B cell (primary cell): ENCODE measurements around the gene RNF126. TPM values are rescaled to one million over a fixed set of nuclear protein-coding genes. Genes with fewer than 3 reads are reported as not detected.

ENCODE experiments used
- ATAC-seq: fragments of 200-7000 bp; cut with Tn5 transposase; one replicate; pipeline ENCODE4 v1.10.0; 2021; ENCODE audit warnings: low read depth, mild to moderate bottlenecking, moderate number of reproducible peaks, moderate library complexity
- CTCF ChIA-PET: fragments of 350-600 bp; sonication (Branson Sonifier 250); formaldehyde crosslinking; loops from one replicate; lab custom pipeline; 2021; ENCODE audit warnings: antibody characterized with exemption, inconsistent platforms; lab: Charles Lee
- POLR2A ChIA-PET: fragments of 350-600 bp; sonication (Branson Sonifier 250); formaldehyde crosslinking; loops from one replicate; lab custom pipeline; 2021; ENCODE audit warnings: antibody characterized with exemption; lab: Charles Lee
- DNase-seq: peaks from one replicate; pipeline ENCODE4 v3.0.0; 2013
- H2AFZ ChIP-seq: 2 replicates; pipeline ENCODE4 v1.6.1; 2012; ENCODE audit warnings: mild to moderate bottlenecking, low read depth, low read length; ENCODE audit not compliant: insufficient read depth, poor library complexity, severe bottlenecking
- H3K27ac ChIP-seq, 2 donors: 1 replicate in 1 of 2; 2 replicates in 1 of 2; pipeline ENCODE4 v1.5.1; 2012 to 2013; ENCODE audit warnings: low read length in 2 of 2, mild to moderate bottlenecking in 2 of 2, moderate library complexity in 1 of 2
- H3K27me3 ChIP-seq, 4 experiments: fragments of 200-600 bp in 1 of 4; sonication (generic) in 1 of 4; replicated peaks in 1 of 4; 1 replicate in 2 of 4; 2 replicates in 2 of 4; pipeline versions ENCODE4 v1.6.1 to v1.7.0; 2013 to 2016; ENCODE audit warnings: low read length in 3 of 4, mild to moderate bottlenecking in 2 of 4, mixed read lengths in 1 of 4, moderate library complexity in 1 of 4; ENCODE audit not compliant: insufficient read depth in 4 of 4, control insufficient read depth in 3 of 4; ENCODE audit errors: control extremely low read depth in 1 of 4
- H3K36me3 ChIP-seq, 2 experiments: replicated peaks in 1 of 2; 1 replicate in 1 of 2; 2 replicates in 1 of 2; pipeline versions ENCODE4 v1.6.1 to v1.7.1; 2013; ENCODE audit warnings: low read length in 1 of 2; ENCODE audit not compliant: insufficient read depth in 2 of 2, control insufficient read depth in 1 of 2; ENCODE audit errors: control extremely low read depth in 1 of 2, extremely low read depth in 1 of 2
- H3K4me1 ChIP-seq, 2 donors: fragments of 200-600 bp in 1 of 2; sonication (generic) in 1 of 2; 1 replicate in 1 of 2; 2 replicates in 1 of 2; pipeline versions ENCODE4 v1.5.1 to v1.6.1; 2013 to 2017; ENCODE audit warnings: low read length in 2 of 2; ENCODE audit not compliant: control insufficient read depth in 2 of 2, insufficient read depth in 2 of 2
- H3K4me2 ChIP-seq: replicated peaks from 2 replicates; pipeline ENCODE3; 2012; ENCODE audit warnings: mild to moderate bottlenecking, low read depth, low read length; ENCODE audit not compliant: poor library complexity, severe bottlenecking
- H3K4me3 ChIP-seq, 5 experiments: fragments of 200-600 bp in 1 of 5; sonication (generic) in 1 of 5; 1 replicate in 3 of 5; 2 replicates in 2 of 5; pipeline versions ENCODE4 v1.5.1 to v1.7.0; 2011 to 2016; ENCODE audit warnings: low read length in 4 of 5, mild to moderate bottlenecking in 4 of 5, low read depth in 2 of 5, control low read depth in 1 of 5, moderate library complexity in 1 of 5; ENCODE audit not compliant: insufficient read depth in 1 of 5; ENCODE audit errors: control extremely low read depth in 1 of 5, extremely low read depth in 1 of 5
- H3K79me2 ChIP-seq: fragments of 200-600 bp; sonication (generic); one replicate; pipeline ENCODE4 v1.6.0; 2016; ENCODE audit warnings: low read length; ENCODE audit not compliant: control insufficient read depth, insufficient read depth
- H3K9ac ChIP-seq: fragments of 200-600 bp; sonication (generic); 2 replicates; pipeline ENCODE4 v1.6.1; 2017; ENCODE audit warnings: mild to moderate bottlenecking, low read length, moderate library complexity
- H3K9me3 ChIP-seq, 3 donors: one replicate each; pipeline versions ENCODE4 v1.6.1 to v1.7.1; 2013; ENCODE audit warnings: low read length in 2 of 3; ENCODE audit not compliant: control insufficient read depth in 2 of 3, insufficient read depth in 1 of 3; ENCODE audit errors: control extremely low read depth in 1 of 3
- H4K20me1 ChIP-seq: 2 replicates; pipeline ENCODE4 v1.6.0; 2012; ENCODE audit warnings: mild to moderate bottlenecking, low read length; ENCODE audit not compliant: insufficient read depth, control insufficient read depth, poor library complexity, severe bottlenecking
- H3K27ac Mint-ChIP-seq: one replicate; pipeline ENCODE4 v1.8.0; 2021; ENCODE audit warnings: mixed read lengths
- H3K27me3 Mint-ChIP-seq: one replicate; pipeline ENCODE4 v1.8.0; 2021; ENCODE audit warnings: mixed read lengths
- H3K4me1 Mint-ChIP-seq: one replicate; pipeline ENCODE4 v1.8.0; 2021; ENCODE audit warnings: mixed read lengths
- H3K4me3 Mint-ChIP-seq: one replicate; pipeline ENCODE4 v1.8.0; 2021; ENCODE audit warnings: mixed read lengths
- H3K9me3 Mint-ChIP-seq: one replicate; pipeline ENCODE4 v1.8.0; 2022; ENCODE audit warnings: mixed read lengths; ENCODE audit not compliant: insufficient read depth
- EZH2 ChIP-seq: IDR thresholded peaks from 2 replicates; pipeline ENCODE4 v1.6.1; 2012; ENCODE audit warnings: borderline replicate concordance, low read depth, mild to moderate bottlenecking, moderate library complexity, low read length; ENCODE audit not compliant: insufficient read depth, poor library complexity, severe bottlenecking
- WGBS: methylation state at CpG from one replicate; pipeline ENCODE4 v1.1.5; 2013; ENCODE audit warnings: missing lambda C conversion rate; ENCODE audit not compliant: insufficient coverage; 5-methylcytosine and 5-hydroxymethylcytosine counted together
- intact Hi-C: fragments of 100-400 bp; cut with micrococcal nuclease; formaldehyde crosslinking; loops from one replicate; pipeline ENCODE4 v1.10.0; 2022
- polyA plus RNA-seq: library from polyadenylated mRNA; depleted of rRNA; stranded (reverse); fragments of >200 nt; gene quantifications from 2 replicates; pipeline ENCODE4 v1.2.3, GENCODE V29; 2012
- total RNA-seq, 2 donors: library from RNA; stranded (reverse); fragments of 120-200 nt in 1 of 2; gene quantifications; 1 replicate in 1 of 2; 2 replicates in 1 of 2; pipeline versions ENCODE4 v1.2.3 to v1.2.4, GENCODE V29; 2013 to 2022
- TF ChIP-seq, protein P1 (sequence below): fragments of 200-600 bp; IDR thresholded peaks from one replicate; pipeline ENCODE4 v1.8.0; 2022; ENCODE audit warnings: antibody characterized with exemption, mild to moderate bottlenecking

RNF126 gene
- total and polyA plus RNA-seq, 2 donors (not counting 1 experiment from before 2014, with no cell fraction given): 74.3 to 118 TPM

GRCh38 chr19:623974-624373, 39.0 kb downstream of the RNF126 start:
- Histone ChIP-seq H3K27me3 (no peaks in the 10 kb centered on the region), H3K4me3 (no peak overlapping the region), H2AFZ (no peak overlapping the region), H3K27ac (no peak overlapping the region), H3K36me3 (peaks cover 0 to 36% of the 10 kb centered on the region in 2 experiments), H3K79me2 (peaks cover 15% of the 10 kb centered on the region), H3K9me3 (no peaks in the 10 kb centered on the region), H3K9ac (no peak overlapping the region), H3K4me1 (no peaks in the 10 kb centered on the region), H4K20me1 (peaks cover 24% of the 10 kb centered on the region), H3K4me2 (no peak overlapping the region)
- 96% methylated on average over 23 of the region's 24 CpGs for WGBS
- no peak overlapping the region for H3K27ac Mint-ChIP-seq
- CTCF ChIA-PET: no interaction called here
- no peak for DNase-seq
- no peaks in the 10 kb centered on the region for H3K27me3 Mint-ChIP-seq
- H3K4me3 Mint-ChIP-seq: no peak overlapping the region
- ATAC-seq: no peak
- POLR2A ChIA-PET: interaction anchor here (0.6 kb wide), 1 partner anchor 35 kb away, joined by 5 read pairs; no protein-coding TSS in a partner anchor
- TF ChIP-seq, protein P1, sequence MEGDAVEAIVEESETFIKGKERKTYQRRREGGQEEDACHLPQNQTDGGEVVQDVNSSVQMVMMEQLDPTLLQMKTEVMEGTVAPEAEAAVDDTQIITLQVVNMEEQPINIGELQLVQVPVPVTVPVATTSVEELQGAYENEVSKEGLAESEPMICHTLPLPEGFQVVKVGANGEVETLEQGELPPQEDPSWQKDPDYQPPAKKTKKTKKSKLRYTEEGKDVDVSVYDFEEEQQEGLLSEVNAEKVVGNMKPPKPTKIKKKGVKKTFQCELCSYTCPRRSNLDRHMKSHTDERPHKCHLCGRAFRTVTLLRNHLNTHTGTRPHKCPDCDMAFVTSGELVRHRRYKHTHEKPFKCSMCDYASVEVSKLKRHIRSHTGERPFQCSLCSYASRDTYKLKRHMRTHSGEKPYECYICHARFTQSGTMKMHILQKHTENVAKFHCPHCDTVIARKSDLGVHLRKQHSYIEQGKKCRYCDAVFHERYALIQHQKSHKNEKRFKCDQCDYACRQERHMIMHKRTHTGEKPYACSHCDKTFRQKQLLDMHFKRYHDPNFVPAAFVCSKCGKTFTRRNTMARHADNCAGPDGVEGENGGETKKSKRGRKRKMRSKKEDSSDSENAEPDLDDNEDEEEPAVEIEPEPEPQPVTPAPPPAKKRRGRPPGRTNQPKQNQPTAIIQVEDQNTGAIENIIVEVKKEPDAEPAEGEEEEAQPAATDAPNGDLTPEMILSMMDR: no peak
- no peak for TF ChIP-seq EZH2
- no peaks in the 10 kb centered on the region for H3K9me3 Mint-ChIP-seq
- intact Hi-C loops: no loop called here
- peaks cover 2% of the 10 kb centered on the region for H3K4me1 Mint-ChIP-seq

- no peak for TF ChIP-seq EZH2
- TF ChIP-seq, protein P1: no peak
- Mint-ChIP-seq H3K4me1 (no peaks in the 10 kb centered on the region), H3K27ac (no peak overlapping the region), H3K4me3 (no peak overlapping the region), H3K27me3 (no peaks in the 10 kb centered on the region), H3K9me3 (no peaks in the 10 kb centered on the region)
- Histone ChIP-seq H3K79me2 (peaks cover 9% of the 10 kb centered on the region), H3K9me3 (no peaks in the 10 kb centered on the region), H2AFZ (no peak overlapping the region), H3K27ac (no peak overlapping the region), H3K4me3 (no peak overlapping the region), H3K9ac (no peak overlapping the region), H3K36me3 (peaks cover 0 to 40% of the 10 kb centered on the region in 2 experiments), H3K27me3 (no peaks in the 10 kb centered on the region), H3K4me1 (no peaks in the 10 kb centered on the region), H4K20me1 (peaks cover 18% of the 10 kb centered on the region), H3K4me2 (no peak overlapping the region)
- no peak for ATAC-seq
- intact Hi-C loops: no loop called here
- no peak for DNase-seq
- 98% methylated on average over 43 of the region's 44 CpGs for WGBS
- ChIA-PET POLR2A (no interaction called here), CTCF (no interaction called here)
Observed at GRCh38 chr19:623175-623916, 39.7 kb downstream of the RNF126 start.
